ENCODE results near the gene VPS13C.

Gene VPS13C

GRCh38 chr15:62104846-62105245, 44.6 kb upstream of the VPS13C start:
- TF ChIP-seq CTCF (IDR thresholded peaks at IDR 0.05; ENCODE audit: control extremely low read depth, extremely low read depth, low read depth, missing control alignments), result no peak
- DNase-seq (ENCODE audit: extremely low spot score), result no peak
- POLR2A ChIA-PET, result no interaction called here
- CTCF ChIA-PET, result no interaction called here

- ChIA-PET POLR2A (no interaction called here), CTCF (no interaction called here)
- no peak for TF ChIP-seq CTCF (IDR thresholded peaks at IDR 0.05; ENCODE audit: control extremely low read depth, extremely low read depth, low read depth, missing control alignments)
- DNase-seq (ENCODE audit: extremely low spot score), result no peak
Measured at GRCh38 chr15:62104401-62104800, 44.2 kb upstream of the VPS13C start.

- POLR2A ChIA-PET, result no interaction called here
- no peak for DNase-seq (ENCODE audit: extremely low spot score)
- CTCF ChIA-PET, result no interaction called here
- no peak for TF ChIP-seq CTCF (IDR thresholded peaks at IDR 0.05; ENCODE audit: control extremely low read depth, extremely low read depth, low read depth, missing control alignments)
Measured at GRCh38 chr15:62103431-62103830, 43.2 kb upstream of the VPS13C start.

GRCh38 chr15:62099094-62099601, 38.9 kb upstream of the VPS13C start:
- CTCF ChIA-PET, result interaction anchor here (1.2 to 2.1 kb wide), 2 partner anchors 11 kb away, joined by 4 read pairs; no protein-coding TSS in a partner anchor
- no peak for TF ChIP-seq CTCF (IDR thresholded peaks at IDR 0.05; ENCODE audit: control extremely low read depth, extremely low read depth, low read depth, missing control alignments)
- no peak for DNase-seq (ENCODE audit: extremely low spot score)
- POLR2A ChIA-PET, result no interaction called here

GRCh38 chr15:62094388-62094787, 34.1 kb upstream of the VPS13C start:
- POLR2A ChIA-PET, result no interaction called here
- CTCF ChIA-PET, result interaction anchor here (1.4 kb wide), 1 partner anchor 11 kb away, joined by 4 read pairs; no protein-coding TSS in a partner anchor
- TF ChIP-seq CTCF (IDR thresholded peaks at IDR 0.05; ENCODE audit: control extremely low read depth, extremely low read depth, low read depth, missing control alignments), result no peak
- DNase-seq (ENCODE audit: extremely low spot score), result no peak

GRCh38 chr15:62093809-62094208, 33.6 kb upstream of the VPS13C start:
- ChIA-PET CTCF (interaction anchor here (1.4 kb wide), 1 partner anchor 10 kb away, joined by 4 read pairs; no protein-coding TSS in a partner anchor), POLR2A (no interaction called here)
- DNase-seq (ENCODE audit: extremely low spot score), result no peak
- no peak for TF ChIP-seq CTCF (IDR thresholded peaks at IDR 0.05; ENCODE audit: control extremely low read depth, extremely low read depth, low read depth, missing control alignments)

- TF ChIP-seq CTCF (IDR thresholded peaks at IDR 0.05; ENCODE audit: control extremely low read depth, extremely low read depth, low read depth, missing control alignments), result no peak
- ChIA-PET POLR2A (no interaction called here), CTCF (no interaction called here)
- no peak for DNase-seq (ENCODE audit: extremely low spot score)
Measured at GRCh38 chr15:62090988-62091387, 30.7 kb upstream of the VPS13C start.
